ENCODE measurements around the gene STUB1. TPM values are rescaled to one million over a fixed set of nuclear protein-coding genes. Genes with fewer than 3 reads are reported as not detected.
A peak's percentile ranks its signal among the peaks of the same experiment; 100 is the strongest.

The STUB1 gene
- total RNA-seq, result 118 TPM

DNA sequence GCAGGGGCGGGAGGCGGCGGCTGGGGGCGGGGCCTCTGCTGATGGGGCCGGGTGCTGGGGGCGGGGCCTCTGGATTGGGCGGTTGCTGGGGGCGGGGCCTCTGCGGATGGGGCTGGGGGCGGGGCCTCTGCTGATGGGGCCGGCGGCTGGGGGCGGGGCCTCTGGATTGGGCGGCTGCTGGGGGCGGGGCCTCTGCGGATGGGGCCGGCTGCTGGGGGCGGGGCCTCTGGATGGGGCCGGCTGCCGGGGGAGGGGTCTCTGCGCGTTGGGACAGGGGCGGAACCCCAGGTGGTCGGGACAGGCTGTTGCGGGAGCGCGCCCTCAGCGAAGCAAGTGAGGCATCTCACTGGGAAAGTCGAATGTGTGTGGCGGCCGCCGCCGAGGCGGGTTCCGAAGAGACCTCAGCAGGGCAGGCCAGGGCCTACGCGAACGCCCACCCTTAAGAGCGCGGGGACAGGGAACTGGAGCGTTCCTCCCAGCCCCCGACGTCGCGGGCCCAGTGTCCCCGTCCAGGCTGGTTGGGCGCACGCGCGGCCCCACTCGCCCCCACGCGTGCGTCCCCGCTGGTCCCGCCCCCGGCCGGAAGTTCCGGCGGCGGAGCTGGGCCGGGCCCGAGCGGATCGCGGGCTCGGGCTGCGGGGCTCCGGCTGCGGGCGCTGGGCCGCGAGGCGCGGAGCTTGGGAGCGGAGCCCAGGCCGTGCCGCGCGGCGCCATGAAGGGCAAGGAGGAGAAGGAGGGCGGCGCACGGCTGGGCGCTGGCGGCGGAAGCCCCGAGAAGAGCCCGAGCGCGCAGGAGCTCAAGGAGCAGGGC, at the start of gene STUB1:
TSS of gene STUB1 (plus strand) at position 597 of the 811 bp plus-strand sequence. CDS start at position 713, 116 bp downstream.
- peak; percentile 92 for DNase-seq (ENCODE audit: low spot score)

DNA sequence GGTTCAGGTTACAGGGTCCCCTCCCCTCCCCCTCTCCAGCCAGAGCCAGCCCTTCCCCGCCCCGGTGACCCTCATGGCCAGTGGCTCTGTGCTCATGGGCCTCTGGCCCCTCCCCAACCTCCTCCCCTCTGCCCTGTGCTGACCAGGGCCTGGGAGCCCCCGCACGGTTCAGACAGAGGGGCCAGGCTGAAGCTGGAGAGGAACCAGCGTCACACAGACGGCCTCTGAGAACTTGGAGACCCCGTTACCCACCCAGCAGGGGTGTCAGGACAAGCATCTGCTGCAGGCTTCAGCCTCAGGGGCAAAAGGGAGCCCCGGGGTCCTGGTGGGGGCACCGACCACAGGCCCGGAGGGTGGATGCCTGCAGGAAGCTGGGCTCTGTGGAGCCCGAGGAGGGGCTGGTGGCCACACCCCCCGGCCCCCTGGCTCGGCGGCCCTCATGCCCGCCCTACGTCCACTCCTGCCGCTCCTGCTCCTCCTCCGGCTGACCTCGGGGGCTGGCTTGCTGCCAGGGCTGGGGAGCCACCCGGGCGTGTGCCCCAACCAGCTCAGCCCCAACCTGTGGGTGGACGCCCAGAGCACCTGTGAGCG, 49.3 kb upstream of the STUB1 start, which contains the start of gene WFIKKN1:
TSS of gene WFIKKN1 (plus strand) at position 171 of the 591 bp plus-strand sequence. CDS start at position 440, 269 bp downstream.
- DNase-seq (ENCODE audit: low spot score), result peak; percentile 46

DNA sequence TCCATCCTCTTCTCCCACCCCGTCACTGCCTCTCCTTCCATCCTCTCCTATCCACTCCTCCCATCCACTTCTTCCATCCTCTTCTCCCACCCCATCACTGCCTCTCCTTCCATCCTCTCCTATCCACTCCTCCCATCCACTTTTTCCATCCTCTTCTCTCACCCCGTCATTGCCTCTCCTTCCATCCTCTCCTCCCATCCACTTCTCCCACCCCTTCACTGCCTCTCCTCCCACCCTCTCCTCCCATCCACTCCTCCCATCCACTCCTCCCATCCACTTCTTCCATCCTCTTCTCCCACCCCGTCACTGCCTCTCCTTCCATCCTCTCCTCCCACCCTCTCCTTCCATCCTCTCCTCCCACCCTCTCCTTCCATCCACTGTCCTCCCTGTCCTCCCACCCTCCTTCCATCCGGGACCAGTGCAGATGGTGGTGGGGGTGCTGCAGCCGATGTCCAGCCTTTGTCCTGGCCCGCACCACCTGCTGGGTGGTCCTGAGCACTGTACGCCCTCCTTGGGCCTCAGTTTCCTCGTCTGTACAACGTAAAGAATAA, 48.3 kb upstream of the STUB1 start:
- DNase-seq (ENCODE audit: low spot score), result no peak

DNA sequence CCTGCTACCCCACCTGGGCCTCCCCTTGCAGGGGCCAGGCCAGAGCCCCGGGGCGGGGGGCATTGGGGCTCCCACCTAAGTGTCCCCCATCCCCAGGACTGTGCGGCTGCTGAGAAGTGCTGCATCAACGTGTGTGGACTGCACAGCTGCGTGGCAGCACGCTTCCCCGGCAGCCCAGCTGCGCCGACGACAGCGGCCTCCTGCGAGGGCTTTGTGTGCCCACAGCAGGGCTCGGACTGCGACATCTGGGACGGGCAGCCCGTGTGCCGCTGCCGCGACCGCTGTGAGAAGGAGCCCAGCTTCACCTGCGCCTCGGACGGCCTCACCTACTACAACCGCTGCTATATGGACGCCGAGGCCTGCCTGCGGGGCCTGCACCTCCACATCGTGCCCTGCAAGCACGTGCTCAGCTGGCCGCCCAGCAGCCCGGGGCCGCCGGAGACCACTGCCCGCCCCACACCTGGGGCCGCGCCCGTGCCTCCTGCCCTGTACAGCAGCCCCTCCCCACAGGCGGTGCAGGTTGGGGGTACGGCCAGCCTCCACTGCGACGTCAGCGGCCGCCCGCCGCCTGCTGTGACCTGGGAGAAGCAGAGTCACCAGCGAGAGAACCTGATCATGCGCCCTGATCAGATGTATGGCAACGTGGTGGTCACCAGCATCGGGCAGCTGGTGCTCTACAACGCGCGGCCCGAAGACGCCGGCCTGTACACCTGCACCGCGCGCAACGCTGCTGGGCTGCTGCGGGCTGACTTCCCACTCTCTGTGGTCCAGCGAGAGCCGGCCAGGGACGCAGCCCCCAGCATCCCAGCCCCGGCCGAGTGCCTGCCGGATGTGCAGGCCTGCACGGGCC, 47.5 kb upstream of the STUB1 start:
- DNase-seq (ENCODE audit: low spot score), result no peak

DNA sequence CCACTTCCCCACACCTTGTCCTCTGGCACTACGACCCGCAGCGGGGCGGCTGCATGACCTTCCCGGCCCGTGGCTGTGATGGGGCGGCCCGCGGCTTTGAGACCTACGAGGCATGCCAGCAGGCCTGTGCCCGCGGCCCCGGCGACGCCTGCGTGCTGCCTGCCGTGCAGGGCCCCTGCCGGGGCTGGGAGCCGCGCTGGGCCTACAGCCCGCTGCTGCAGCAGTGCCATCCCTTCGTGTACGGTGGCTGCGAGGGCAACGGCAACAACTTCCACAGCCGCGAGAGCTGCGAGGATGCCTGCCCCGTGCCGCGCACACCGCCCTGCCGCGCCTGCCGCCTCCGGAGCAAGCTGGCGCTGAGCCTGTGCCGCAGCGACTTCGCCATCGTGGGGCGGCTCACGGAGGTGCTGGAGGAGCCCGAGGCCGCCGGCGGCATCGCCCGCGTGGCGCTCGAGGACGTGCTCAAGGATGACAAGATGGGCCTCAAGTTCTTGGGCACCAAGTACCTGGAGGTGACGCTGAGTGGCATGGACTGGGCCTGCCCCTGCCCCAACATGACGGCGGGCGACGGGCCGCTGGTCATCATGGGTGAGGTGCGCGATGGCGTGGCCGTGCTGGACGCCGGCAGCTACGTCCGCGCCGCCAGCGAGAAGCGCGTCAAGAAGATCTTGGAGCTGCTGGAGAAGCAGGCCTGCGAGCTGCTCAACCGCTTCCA, 46.7 kb upstream of the STUB1 start:
- no peak for DNase-seq (ENCODE audit: low spot score)

DNA sequence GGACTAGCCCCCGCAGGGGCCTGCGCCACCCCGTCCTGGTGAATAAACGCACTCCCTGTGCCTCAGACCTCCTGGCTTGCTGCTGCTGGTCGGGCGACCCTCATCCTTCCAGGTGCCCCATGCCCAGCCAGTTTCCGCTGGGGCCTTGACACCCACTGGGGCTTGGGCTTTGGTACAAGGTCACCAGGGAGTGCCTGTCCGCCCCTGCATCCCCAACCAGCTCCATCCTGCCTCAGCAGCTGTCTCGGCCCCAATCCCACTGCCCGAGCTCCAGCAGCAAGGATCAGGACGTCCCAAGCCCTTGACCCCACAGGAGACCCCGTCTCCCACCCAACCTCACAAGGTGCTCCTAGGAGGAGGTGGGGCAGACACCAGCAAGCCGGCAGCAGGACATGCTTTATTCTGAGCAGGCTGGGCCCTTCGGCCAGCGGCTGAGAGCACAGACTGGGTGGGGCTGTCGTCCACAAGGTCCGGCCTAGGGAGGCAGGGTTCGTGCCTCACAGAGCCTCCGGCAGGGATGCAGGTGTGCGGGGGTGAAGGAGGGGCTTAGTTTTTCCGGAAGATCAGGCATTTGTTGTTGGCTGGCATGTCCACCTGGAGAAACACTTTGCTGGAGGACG, 46.0 kb upstream of the STUB1 start:
- no peak for DNase-seq (ENCODE audit: low spot score)

DNA sequence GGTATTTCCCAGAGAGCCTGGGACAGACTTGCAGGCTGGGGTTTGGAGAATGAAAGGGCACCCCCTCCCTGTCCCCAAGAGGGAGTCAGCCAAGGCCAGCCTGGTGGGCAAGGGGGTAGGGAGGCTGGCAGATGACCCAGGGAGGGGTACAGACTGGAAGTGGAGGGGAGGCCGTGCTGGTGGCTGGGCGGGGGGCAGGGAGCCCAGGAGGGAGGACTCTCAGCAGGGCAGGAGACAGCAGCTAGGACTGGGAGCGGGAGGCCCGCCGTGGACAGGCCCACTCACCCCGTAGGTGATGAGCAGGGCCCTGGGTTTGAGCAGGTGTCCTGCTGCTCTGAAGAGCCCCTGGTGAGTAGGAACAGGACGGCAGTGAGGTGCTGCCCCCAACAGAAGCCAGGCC, 45.2 kb upstream of the STUB1 start:
- no peak for DNase-seq (ENCODE audit: low spot score)

DNA sequence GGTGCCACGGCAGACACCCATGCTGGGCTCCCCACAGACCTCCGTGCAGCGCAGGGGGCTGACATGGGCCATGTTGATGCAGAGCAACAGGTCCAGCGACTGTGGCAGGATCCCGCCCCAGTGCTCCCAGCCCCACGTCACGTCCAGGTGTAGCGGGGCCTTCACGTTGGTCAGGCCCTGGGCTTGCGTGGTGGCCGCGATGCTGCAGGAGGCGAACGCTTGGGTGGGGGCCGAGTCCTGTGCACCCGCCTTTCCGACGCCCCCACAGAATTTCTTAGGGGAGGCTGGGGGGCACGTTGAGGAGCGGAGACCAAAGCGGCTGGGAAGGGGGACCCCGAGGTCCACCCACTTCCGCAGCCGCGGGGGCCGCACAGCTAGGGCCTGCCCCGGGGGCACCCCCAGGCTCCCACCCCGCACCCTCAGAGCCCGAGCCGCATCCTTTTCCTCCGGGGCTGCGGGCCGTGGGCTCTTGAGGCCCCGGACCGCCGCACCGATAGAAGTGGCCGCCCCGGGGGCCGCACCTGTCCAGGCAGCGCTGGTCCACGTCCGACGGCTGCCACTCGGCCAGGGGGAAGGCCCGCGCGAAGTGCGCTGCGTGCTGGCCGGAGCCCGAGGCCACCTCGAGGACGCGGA, 44.5 kb upstream of the STUB1 start:
- DNase-seq (ENCODE audit: low spot score), result no peak

DNA sequence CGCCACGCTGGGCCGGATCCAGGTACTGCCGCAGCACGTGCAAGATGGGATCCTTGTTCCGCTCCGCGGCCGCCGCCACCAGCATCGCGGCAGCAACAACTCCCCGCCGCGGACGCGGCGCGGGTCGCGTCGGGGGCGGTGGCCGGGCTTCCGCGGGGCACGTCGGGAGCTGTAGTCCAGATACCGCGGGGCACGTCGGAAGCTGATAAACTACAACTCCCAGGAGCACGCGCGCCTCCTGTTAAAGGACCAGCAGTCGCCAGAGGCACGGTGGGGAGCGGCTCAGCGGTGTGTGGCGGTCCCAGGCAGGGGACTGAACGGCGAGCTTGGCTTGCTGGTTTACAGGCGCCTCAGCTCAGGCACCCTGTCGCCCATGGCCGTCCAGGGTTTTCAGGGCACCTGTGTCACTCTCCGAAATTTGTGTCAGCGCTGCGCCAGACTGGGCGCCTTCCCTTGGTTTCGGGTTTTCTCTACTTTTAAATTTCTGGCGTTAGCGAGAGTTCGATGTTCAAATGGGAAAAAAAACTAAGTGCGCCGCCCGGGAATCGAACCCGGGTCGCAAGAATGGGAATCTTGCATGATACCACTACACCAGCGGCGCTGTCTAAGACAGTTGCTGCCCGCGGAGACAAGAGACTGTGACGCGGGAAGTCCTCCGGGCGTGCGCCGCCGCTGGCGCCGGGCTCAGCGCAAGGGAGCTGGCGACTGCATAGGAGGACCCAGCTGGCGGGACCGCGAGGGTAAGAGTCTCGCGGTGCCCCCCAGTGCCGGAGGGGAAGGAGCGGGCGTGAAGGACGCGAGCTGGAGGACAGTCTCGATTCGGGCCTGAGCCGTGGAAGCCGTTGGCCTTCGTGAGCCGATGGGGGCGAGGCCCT, 43.8 kb upstream of the STUB1 start, which contains the start of gene METTL26:
TSS of gene METTL26 (minus strand) at position 100 of the 875 bp plus-strand sequence. CDS start at position 85, 15 bp downstream.
- peak; percentile 94 for DNase-seq (ENCODE audit: low spot score)

DNA sequence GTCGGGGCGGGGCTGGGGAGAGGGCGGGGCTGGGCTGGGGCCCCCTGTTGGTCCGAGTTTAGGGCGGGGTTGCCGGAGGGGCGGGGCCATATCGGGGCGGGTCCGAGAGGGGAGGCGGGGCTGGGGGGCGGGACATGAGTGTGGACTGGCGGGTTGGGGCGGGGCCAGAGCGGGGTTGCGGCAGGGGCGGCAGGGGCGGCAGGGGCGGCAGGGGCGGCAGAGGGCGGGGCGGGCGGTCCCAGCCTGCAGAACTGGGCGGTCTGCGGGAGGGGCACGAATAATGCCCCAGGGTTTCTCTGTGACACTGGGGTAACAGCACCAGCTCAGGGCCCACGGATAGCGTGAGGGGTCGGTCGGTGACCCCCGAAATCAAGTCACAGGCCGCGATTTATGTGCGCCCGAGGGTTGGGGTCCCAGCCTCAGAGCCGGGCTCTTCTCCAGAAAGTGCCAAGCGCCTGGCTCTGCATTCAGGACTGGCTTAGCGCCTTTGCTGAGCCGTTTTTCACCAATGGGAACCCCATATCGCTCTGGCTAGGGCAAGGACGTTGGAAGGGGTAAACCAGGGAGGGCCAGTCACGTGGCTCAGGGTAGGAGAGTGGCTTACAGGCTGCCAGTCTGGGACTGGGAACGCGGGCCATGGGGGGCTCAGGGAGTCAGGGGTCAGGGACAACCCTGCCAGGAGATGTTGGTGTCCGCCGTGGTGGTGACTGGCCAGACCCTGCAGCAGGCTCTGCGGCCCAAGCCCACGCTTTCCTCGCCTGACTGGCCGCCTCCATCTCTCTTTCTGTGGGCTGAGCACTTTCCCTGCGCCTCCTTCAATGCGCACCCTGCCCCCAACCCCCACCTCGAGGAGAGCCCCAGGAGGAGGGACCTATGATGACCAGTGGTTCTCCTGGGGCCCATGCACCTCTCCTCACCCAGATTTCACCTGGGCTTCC, 42.9 kb upstream of the STUB1 start:
- DNase-seq (ENCODE audit: low spot score), result peak; percentile 94

DNA sequence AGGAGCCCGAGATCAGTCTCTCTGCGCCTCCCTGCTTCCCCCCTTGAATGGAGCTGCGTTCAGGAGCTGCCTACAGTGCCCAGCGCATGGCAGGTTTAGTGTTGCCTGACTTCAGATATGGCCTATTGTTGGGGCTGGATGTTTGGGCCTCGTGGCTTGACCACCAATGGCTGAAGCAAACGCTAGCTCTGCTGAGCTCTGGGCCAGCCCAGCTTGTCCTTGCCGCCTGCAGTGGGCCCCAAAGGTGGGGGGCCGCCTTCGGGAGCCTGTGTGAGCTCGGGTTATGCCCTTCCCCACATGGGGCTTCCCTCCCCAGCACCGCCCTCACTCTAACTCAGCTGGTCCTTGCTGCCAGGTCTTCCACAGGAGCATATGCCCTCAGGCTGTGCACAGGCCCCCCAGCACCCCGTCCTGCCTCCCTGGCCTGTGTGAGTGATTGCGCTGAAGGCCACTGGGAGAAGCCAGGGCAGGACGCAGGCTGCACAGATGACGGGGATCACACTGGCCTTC, 42.1 kb upstream of the STUB1 start:
- no peak for DNase-seq (ENCODE audit: low spot score)

DNA sequence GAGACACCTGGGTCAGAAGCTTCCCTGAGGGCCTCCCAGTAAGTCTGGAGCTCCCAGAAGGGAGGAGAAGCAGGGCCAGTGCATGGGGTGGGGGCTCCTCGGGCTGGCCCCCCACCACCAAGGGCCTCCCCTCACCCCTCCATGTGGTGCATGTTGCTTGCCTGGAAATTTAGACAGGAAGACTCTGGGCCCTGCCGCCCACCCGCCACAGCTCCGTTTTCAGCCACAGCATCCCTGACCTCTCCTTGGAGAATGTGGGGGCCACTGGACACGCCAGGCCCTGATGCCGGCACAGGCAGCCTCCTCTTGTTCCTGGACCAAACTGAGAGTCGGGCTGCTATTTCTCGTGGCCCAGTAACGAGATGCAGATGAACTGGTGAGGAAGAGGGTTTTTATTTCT, 41.4 kb upstream of the STUB1 start:
- no peak for DNase-seq (ENCODE audit: low spot score)

DNA sequence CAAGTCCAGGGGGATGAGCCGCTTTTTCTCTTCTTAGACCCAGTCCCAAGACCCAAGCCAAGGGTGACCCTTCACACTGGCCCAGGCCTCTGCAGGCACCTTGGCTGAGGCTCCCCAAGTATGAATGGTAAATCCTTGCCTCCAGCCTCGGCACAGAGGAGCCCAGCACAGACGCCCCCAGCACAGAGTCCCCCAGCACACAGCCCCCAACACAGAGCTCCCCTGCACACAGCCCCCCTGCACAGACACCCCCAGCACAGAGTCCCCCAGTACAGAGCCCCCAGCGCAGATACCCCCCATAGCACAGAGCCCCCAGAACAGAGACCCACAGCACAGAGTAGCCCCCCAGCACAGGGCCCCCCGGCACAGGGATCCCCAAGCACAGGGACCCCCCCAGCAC, 39.6 kb upstream of the STUB1 start:
- no peak for DNase-seq (ENCODE audit: low spot score)

DNA sequence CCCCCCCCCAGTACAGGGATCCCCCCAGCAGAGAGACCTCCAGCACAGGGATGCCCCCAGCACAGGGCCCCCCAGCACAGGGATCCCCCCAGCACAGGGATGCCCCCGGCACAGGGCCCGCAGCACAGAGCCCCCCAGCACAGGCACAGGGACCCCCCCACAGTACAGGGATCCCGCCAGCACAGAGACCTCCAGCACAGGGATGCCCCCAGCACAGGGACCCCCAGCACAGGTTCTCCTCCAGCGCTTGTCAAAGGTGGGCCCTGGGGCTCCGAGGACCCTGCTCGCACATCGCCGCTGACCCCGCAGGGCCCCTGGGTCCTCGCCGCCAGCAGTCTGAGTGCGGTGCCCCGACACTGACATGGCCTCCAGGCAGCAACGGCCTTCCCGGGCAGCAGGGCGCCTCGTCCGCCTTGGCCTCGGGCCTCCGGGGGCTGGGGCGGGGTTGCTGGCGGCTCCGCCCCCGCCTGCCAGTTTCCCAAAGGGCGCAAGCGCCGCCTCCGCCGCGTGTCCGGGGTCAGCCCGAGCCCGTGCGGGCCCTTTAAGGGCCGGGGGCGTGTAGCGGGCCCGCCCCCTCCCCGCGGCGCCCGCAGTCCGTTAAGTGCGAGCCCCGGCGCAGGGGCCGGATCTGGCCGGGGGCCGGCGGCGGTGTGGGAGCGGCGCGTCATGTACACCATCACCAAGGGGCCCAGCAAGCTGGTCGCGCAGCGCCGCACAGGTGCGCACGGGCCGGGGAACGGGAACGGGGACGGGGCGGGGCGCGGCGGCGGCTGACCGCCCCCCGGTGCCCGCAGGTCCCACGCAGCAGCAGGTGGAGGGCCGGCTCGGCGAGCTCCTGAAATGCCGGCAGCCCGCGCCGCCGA, 38.7 kb upstream of the STUB1 start, which contains the start of gene MCRIP2:
TSS of gene MCRIP2 (plus strand) at position 503 of the 863 bp plus-strand sequence. CDS start at position 667, 164 bp downstream.
- peak; percentile 84 for DNase-seq (ENCODE audit: low spot score)

DNA sequence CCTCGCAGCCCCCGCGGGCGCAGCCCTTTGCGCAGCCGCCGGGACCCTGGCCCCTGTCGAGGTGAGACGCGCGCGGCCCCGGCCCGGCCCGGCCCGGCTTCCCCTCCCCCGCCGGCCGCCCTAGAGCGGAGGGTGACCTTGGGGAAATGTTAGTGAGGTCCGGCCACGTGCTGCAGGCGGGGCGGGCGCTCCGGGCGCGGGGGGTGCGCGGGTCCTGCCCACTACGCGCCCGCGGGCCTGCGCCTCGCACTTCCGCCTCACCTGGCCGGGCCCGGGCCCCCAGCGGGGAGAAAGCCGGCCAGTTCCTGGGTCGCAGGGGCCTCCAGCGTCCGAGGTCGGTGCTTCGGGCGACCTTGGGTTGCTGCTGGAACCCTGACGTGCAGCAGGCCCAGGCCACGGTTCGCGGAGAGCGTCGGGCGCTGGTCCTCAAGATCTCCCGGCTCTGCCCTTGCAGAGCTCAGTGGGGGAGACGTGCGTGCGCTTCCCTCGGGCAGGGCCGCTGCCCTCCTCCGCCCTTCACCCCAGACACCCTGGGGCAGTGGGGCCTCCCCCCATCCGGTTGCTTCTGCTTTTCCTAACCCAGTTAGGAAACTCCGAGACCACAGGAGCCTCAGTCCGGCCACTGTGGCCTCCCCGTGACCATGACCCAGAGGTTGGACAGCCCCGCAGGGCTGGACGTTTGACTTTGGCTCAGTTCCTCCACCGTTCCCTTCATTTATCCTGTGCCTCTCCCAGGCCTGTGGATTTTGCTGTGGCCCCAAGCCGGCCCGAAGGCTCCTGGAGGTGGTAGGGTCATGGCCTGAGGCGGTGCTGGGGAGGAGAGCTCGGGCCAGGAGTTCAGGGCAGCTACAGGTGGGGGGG, 37.8 kb upstream of the STUB1 start:
- no peak for DNase-seq (ENCODE audit: low spot score)

DNA sequence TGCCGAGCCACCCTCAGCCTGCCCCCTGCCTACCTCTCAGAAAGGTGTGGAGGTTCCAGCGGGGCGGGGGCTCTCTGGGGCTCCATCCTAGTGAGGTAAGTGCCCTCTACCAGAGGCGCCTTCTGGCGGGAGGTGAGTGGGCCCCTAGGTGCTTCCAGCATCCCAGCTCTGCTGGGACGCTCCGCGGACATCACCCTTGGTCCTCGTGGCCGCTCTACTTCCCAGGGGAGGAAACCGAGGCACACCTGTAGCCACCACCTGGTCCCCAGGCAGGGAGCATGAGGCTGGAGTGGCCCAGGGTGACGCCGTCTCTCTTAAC, 37.2 kb upstream of the STUB1 start:
- DNase-seq (ENCODE audit: low spot score), result no peak

All from ureter (tissue), 1 donor.